CD4-positive, alpha-beta T cell treated with Interferon alpha-2 for 1 hour (primary cell): Measurements from ENCODE around the gene GPAT3.
"Not testable (repeated sequence)": the region's sequence is repeated elsewhere in the genome, so short reads cannot be mapped to it uniquely, and the experiment has no call there.

Experiments used
- DNase-seq, 2 donors: peaks; one replicate each; pipeline ENCODE4 v3.0.0-alpha.2; 2020 to 2022

The GPAT3 gene

GRCh38 chr4:83552924-83553323, 17.0 kb downstream of the GPAT3 start:
- DNase-seq, result no peak

GRCh38 chr4:83556006-83556707, 20.2 kb downstream of the GPAT3 start:
- DNase-seq, result no peak

GRCh38 chr4:83556816-83557215, 20.9 kb downstream of the GPAT3 start:
- DNase-seq, result no peak

- no peak for DNase-seq
These were observed 22.2 kb downstream of the GPAT3 start for GRCh38 chr4:83558059-83558653.

- no peak for DNase-seq
These were observed 22.8 kb downstream of the GPAT3 start for GRCh38 chr4:83558680-83559079.

GRCh38 chr4:83560523-83560922, 24.6 kb downstream of the GPAT3 start:
- DNase-seq, result no peak

- peak in 1 of 2 donors; percentile 47 for DNase-seq
These were observed 25.5 kb downstream of the GPAT3 start for GRCh38 chr4:83561381-83561780.

- DNase-seq, result no peak
These were observed 28.1 kb downstream of the GPAT3 start for GRCh38 chr4:83563998-83564397.

- DNase-seq, result no peak
These were observed 32.2 kb downstream of the GPAT3 start for GRCh38 chr4:83568062-83568461.

GRCh38 chr4:83569429-83569828, 33.5 kb downstream of the GPAT3 start:
- DNase-seq, result no peak

GRCh38 chr4:83569987-83570386, 34.1 kb downstream of the GPAT3 start:
- DNase-seq, result peak in 1 of 2 donors; percentile 32

- DNase-seq, result no peak
These were observed 36.9 kb downstream of the GPAT3 start for GRCh38 chr4:83572848-83573247.

GRCh38 chr4:83574247-83574646, 38.3 kb downstream of the GPAT3 start:
- DNase-seq, result no peak

- DNase-seq, result not testable (repeated sequence)
These were observed 40.3 kb downstream of the GPAT3 start for GRCh38 chr4:83576237-83576636.

- DNase-seq, result no peak
These were observed 45.7 kb downstream of the GPAT3 start for GRCh38 chr4:83581411-83582288.

- peak in 1 of 2 donors; percentile 9 for DNase-seq
These were observed 46.4 kb downstream of the GPAT3 start for GRCh38 chr4:83582289-83582785.

- no peak for DNase-seq
These were observed 50.1 kb downstream of the GPAT3 start for GRCh38 chr4:83585982-83586508.

GRCh38 chr4:83589279-83589678, 53.4 kb downstream of the GPAT3 start:
- no peak for DNase-seq

GRCh38 chr4:83591056-83591455, 55.1 kb downstream of the GPAT3 start:
- no peak for DNase-seq

- DNase-seq, result no peak
These were observed 55.8 kb downstream of the GPAT3 start for GRCh38 chr4:83591730-83592129.

- peak in 1 of 2 donors; percentile 3 for DNase-seq
These were observed 63.3 kb downstream of the GPAT3 start for GRCh38 chr4:83599183-83599582.

- DNase-seq, result no peak
These were observed 67.2 kb downstream of the GPAT3 start for GRCh38 chr4:83603129-83603528.

- DNase-seq, result no peak
These were observed 68.4 kb downstream of the GPAT3 start for GRCh38 chr4:83604321-83604720.
